ENCODE results near the gene CCDC50.

Gene CCDC50

DNA sequence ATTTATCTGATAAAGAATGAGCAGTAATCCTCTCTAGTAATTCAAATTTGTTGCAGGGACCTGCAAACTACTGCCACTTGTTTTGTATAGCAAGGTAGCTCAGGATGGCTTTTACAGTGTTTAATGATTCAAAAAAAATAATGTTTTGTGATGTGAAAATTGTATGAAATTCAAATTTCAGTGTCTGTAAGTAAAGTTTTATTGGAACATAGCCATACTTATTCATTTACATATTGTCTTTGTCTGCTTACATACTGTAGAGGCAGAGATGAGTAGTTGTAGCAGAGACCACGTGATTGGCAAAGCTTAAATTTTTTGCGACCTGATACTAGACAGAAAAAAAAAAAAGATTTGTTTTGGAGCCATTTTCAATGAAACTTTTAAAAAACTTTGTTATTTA lies 7.6 kb downstream of the CCDC50 start:
- TF ChIP-seq, protein P1, sequence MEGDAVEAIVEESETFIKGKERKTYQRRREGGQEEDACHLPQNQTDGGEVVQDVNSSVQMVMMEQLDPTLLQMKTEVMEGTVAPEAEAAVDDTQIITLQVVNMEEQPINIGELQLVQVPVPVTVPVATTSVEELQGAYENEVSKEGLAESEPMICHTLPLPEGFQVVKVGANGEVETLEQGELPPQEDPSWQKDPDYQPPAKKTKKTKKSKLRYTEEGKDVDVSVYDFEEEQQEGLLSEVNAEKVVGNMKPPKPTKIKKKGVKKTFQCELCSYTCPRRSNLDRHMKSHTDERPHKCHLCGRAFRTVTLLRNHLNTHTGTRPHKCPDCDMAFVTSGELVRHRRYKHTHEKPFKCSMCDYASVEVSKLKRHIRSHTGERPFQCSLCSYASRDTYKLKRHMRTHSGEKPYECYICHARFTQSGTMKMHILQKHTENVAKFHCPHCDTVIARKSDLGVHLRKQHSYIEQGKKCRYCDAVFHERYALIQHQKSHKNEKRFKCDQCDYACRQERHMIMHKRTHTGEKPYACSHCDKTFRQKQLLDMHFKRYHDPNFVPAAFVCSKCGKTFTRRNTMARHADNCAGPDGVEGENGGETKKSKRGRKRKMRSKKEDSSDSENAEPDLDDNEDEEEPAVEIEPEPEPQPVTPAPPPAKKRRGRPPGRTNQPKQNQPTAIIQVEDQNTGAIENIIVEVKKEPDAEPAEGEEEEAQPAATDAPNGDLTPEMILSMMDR (IDR thresholded peaks at IDR 0.05; ENCODE audit: low read depth, low read length), result no peak
- no peak overlapping the region for H3K4me3 ChIP-seq (replicated peaks in 1 of 2; ENCODE audit: low read depth in 2 of 2, low read length in 2 of 2)

DNA sequence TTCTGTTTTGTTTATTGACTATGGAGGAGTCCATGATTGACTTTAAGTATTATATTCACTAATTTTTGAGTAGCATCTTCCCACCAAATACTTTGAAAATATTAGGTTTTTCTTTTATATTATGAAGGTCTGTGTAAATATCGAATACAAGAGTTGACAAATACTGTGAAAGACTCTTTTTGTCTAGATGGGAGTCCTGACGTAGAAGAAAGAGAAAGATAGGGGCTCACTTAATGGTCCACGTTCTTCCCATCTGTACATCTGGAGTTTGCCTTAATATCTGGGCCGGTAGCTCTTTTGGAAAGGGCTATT lies 8.9 kb downstream of the CCDC50 start:
- TF ChIP-seq, protein P1 (IDR thresholded peaks at IDR 0.05; ENCODE audit: low read depth, low read length), result no peak
- no peak overlapping the region for H3K4me3 ChIP-seq (replicated peaks in 1 of 2; ENCODE audit: low read depth in 2 of 2, low read length in 2 of 2)
- DNase-seq (ENCODE audit: low read depth in 2 of 2), result no peak

More for the DNA sequence above, 7.6 kb downstream of the CCDC50 start:
- no peak for DNase-seq (ENCODE audit: low read depth in 2 of 2)

DNA sequence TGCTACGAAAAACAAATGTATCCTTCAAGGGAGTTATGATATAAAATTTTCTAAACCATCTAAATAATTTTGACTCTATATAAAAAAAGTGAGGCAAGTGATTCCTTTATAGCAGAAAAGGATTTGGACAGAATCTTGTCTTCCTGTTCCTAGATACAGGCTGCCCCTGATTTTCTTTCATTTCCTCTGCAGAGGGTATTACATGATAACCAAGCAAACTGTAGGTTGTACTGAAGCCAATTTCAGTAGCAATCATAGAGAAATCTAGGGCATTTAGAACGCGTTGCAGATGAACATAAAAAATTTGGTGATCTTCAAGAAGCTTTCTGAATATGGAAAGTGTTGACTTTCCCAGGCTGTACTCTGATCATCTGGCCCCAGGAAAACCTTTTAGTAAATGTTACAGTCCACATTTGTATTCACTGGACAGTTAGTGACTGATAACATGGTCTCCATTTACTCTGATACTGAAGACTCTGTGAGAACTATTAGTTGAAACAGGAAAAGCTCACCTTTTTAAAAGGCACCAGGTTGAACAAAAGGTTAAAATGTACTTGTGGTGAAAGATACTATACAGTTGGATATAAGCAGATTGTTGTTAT lies 10.2 kb downstream of the CCDC50 start:
- no peak for DNase-seq (ENCODE audit: low read depth in 2 of 2)
- H3K4me3 ChIP-seq (replicated peaks in 1 of 2; ENCODE audit: low read depth in 2 of 2, low read length in 2 of 2), result no peak overlapping the region
- TF ChIP-seq, protein P1 (IDR thresholded peaks at IDR 0.05; ENCODE audit: low read depth, low read length), result no peak

DNA sequence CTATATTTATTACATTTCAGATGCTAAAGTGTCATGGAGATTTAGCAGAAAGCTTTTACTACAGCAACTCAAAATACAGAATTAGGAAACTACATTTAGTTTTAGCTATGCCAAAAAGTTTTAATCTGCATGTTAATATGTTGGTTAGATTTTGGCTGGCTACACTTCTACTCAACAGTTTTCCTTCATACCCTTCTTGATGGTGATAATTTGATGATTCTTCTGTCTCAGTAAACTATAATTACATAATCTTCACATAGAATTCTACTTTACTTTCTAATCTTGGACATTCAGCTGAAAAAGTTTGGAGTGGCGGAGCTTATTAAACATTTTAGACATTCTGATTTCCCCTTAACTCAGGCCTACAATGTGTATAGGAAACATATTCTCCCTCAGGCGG lies 11.2 kb downstream of the CCDC50 start:
- TF ChIP-seq, protein P1 (IDR thresholded peaks at IDR 0.05; ENCODE audit: low read depth, low read length), result no peak
- DNase-seq (ENCODE audit: low read depth in 2 of 2), result no peak

DNA sequence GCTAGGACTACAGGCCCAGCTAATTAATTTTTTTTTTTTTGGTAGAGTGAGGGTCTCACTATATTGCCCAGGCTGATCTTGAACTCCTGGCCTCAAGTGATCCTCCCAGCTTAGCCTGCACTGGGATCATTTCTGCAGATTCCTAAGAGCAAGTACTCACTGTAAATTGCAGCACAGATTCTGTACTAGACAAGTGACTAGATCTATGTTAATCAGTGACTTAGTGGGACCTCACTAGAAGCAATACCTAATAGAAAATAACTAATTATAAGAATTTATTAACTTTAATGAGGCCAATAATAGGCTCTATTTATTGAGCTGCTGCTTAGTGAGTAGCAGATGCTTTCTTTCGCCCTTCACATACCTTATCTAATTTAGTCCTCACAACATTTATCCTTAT lies 11.8 kb downstream of the CCDC50 start:
- H3K4me3 ChIP-seq (replicated peaks in 1 of 2; ENCODE audit: low read depth in 2 of 2, low read length in 2 of 2), result no peak overlapping the region
- no peak for DNase-seq (ENCODE audit: low read depth in 2 of 2)
- TF ChIP-seq, protein P1 (IDR thresholded peaks at IDR 0.05; ENCODE audit: low read depth, low read length), result no peak

More for the DNA sequence above, 11.2 kb downstream of the CCDC50 start:
- no peak overlapping the region for H3K4me3 ChIP-seq (replicated peaks in 1 of 2; ENCODE audit: low read depth in 2 of 2, low read length in 2 of 2)

DNA sequence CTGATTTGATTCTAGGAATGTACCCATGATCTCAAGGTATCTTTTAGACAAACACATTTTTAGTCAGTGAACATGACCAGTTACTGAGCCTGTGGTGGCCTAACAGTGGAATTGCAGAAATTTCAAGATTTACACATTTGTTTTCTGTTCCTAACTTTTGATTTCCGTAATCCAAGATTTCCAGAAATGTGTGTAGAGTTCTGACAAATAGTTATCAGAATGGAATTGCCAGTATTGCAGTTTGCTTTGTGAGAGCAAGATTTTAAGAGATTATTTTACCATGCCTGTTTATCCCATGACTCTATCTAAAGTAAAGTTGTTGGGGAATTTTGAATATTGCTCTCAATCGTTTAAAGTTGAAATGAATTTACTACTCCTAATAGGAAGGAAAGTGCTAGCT lies 12.8 kb downstream of the CCDC50 start:
- TF ChIP-seq, protein P1 (IDR thresholded peaks at IDR 0.05; ENCODE audit: low read depth, low read length), result no peak
- H3K4me3 ChIP-seq (replicated peaks in 1 of 2; ENCODE audit: low read depth in 2 of 2, low read length in 2 of 2), result no peak overlapping the region
- DNase-seq (ENCODE audit: low read depth in 2 of 2), result no peak

DNA sequence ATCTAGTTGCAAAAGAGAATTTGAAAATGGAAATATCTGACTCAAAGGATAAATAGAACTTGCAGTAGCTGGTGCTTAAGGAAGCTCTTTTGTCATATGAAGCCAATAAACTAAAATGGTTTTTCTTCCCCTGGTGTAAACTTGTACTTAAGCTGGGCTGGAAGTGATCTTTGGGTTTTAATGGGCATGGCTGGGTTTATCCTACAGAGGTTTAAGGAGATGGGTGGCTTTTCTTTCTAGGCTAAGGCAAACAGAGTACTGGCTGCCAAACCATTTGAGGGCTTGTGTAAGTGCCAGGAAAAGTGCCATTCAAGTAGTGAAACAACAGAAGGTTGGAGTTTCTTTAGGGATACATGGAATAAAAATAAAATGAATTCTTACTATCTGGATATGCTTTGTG lies 13.2 kb downstream of the CCDC50 start:
- TF ChIP-seq, protein P1 (IDR thresholded peaks at IDR 0.05; ENCODE audit: low read depth, low read length), result no peak
- H3K4me3 ChIP-seq (replicated peaks in 1 of 2; ENCODE audit: low read depth in 2 of 2, low read length in 2 of 2), result no peak overlapping the region
- no peak for DNase-seq (ENCODE audit: low read depth in 2 of 2)
